Jurkat, Clone E6-1 (cell line): ENCODE data around the gene MALT1.
"Not testable (repeated sequence)": the region's sequence is repeated elsewhere in the genome, so short reads cannot be mapped to it uniquely, and the experiment has no call there.

ENCODE experiments used
- DNase-seq: peaks from one replicate; pipeline ENCODE4 v3.0.0-alpha.2; 2011; ENCODE audit warnings: low read depth, low spot score
- H3K4me3 ChIP-seq: 2 replicates; pipeline ENCODE4 v1.5.1; 2011; ENCODE audit warnings: mild to moderate bottlenecking, low read length, control low read depth, moderate library complexity

MALT1 gene

GRCh38 chr18:58758046-58758445, 86.8 kb downstream of the MALT1 start:
- no peak for DNase-seq
- no peak overlapping the region for H3K4me3 ChIP-seq

- no peak overlapping the region for H3K4me3 ChIP-seq
- no peak for DNase-seq
These were observed 87.3 kb downstream of the MALT1 start for GRCh38 chr18:58758606-58759005.

GRCh38 chr18:58761241-58761969, 90.1 kb downstream of the MALT1 start:
- no peak overlapping the region for H3K4me3 ChIP-seq
- no peak for DNase-seq

GRCh38 chr18:58761970-58762780, 90.9 kb downstream of the MALT1 start:
- no peak overlapping the region for H3K4me3 ChIP-seq
- DNase-seq, result no peak

GRCh38 chr18:58762781-58763171, 91.5 kb downstream of the MALT1 start:
- no peak overlapping the region for H3K4me3 ChIP-seq
- DNase-seq, result no peak

GRCh38 chr18:58766164-58766563, 94.9 kb downstream of the MALT1 start:
- no peak overlapping the region for H3K4me3 ChIP-seq
- no peak for DNase-seq

- DNase-seq, result no peak
- no peak overlapping the region for H3K4me3 ChIP-seq
These were observed 95.7 kb downstream of the MALT1 start for GRCh38 chr18:58766946-58767345.

GRCh38 chr18:58768293-58768974, 97.2 kb downstream of the MALT1 start:
- no peak overlapping the region for H3K4me3 ChIP-seq
- DNase-seq, result no peak

- DNase-seq, result no peak
- no peak overlapping the region for H3K4me3 ChIP-seq
These were observed 98.1 kb downstream of the MALT1 start for GRCh38 chr18:58769321-58769720.

- no peak overlapping the region for H3K4me3 ChIP-seq
- no peak for DNase-seq
These were observed 99.3 kb downstream of the MALT1 start for GRCh38 chr18:58770601-58771000.

- no peak overlapping the region for H3K4me3 ChIP-seq
- DNase-seq, result no peak
These were observed 100.9 kb downstream of the MALT1 start for GRCh38 chr18:58772161-58772560.

GRCh38 chr18:58776084-58776483, 104.8 kb downstream of the MALT1 start:
- no peak for DNase-seq
- H3K4me3 ChIP-seq, result no peak overlapping the region

GRCh38 chr18:58776541-58776940, 105.3 kb downstream of the MALT1 start:
- H3K4me3 ChIP-seq, DNase-seq: not testable (repeated sequence)

- no peak for DNase-seq
- no peak overlapping the region for H3K4me3 ChIP-seq
These were observed 106.2 kb downstream of the MALT1 start for GRCh38 chr18:58777471-58777870.

GRCh38 chr18:58779529-58779928, 108.3 kb downstream of the MALT1 start:
- H3K4me3 ChIP-seq, result no peak overlapping the region

GRCh38 chr18:58780045-58780444, 108.8 kb downstream of the MALT1 start:
- DNase-seq, result no peak
- no peak overlapping the region for H3K4me3 ChIP-seq

More at GRCh38 chr18:58779529-58779928, 108.3 kb downstream of the MALT1 start:
- DNase-seq, result no peak

- peak; percentile 62 for DNase-seq
These were observed 110.4 kb downstream of the MALT1 start for GRCh38 chr18:58781627-58782194.

GRCh38 chr18:58784601-58785137, 113.4 kb downstream of the MALT1 start:
- no peak for DNase-seq
- no peak overlapping the region for H3K4me3 ChIP-seq

More at GRCh38 chr18:58781627-58782194, 110.4 kb downstream of the MALT1 start:
- H3K4me3 ChIP-seq, result no peak overlapping the region

- no peak overlapping the region for H3K4me3 ChIP-seq
- no peak for DNase-seq
These were observed 114.0 kb downstream of the MALT1 start for GRCh38 chr18:58785171-58785805.
